HepG2 (cell line): ENCODE measurements around the gene MTCL1.

Source experiments
- FOXK2 ChIP-seq: fragments of 450-650 bp; IDR thresholded peaks from 2 replicates; pipeline ENCODE4 v1.6.1; 2016
- MAFK ChIP-seq, 2 experiments: IDR thresholded peaks in 1 of 2; conservative IDR thresholded peaks in 1 of 2; 2 replicates each; pipeline ENCODE4 v1.6.1; 2011; ENCODE audit warnings: improper control_type of control experiment in 2 of 2, low read length in 2 of 2
- TCF7L2 ChIP-seq: IDR thresholded peaks from 2 replicates; pipeline ENCODE4 v1.6.1; 2011; ENCODE audit warnings: mild to moderate bottlenecking, low read depth, low read length, moderate library complexity
- YEATS2 ChIP-seq: sonication (generic); formaldehyde crosslinking; IDR thresholded peaks from 2 replicates; pipeline ENCODE4 v1.4.0; 2020; ENCODE audit warnings: missing genetic modification reagents, borderline replicate concordance
- TF ChIP-seq, protein P1 (sequence below): sonication (generic); formaldehyde crosslinking; IDR thresholded peaks from 2 replicates; pipeline ENCODE4 v1.5.0; 2020; ENCODE audit warnings: mild to moderate bottlenecking, missing genetic modification reagents, moderate library complexity
- TF ChIP-seq, protein P2 (sequence below): fragments of 450-650 bp; IDR thresholded peaks from 2 replicates; pipeline ENCODE4 v1.6.1; 2017
- TF ChIP-seq, protein P3 (sequence below): IDR thresholded peaks from 2 replicates; pipeline ENCODE4 v1.6.1; 2012; ENCODE audit warnings: inconsistent platforms

DNA sequence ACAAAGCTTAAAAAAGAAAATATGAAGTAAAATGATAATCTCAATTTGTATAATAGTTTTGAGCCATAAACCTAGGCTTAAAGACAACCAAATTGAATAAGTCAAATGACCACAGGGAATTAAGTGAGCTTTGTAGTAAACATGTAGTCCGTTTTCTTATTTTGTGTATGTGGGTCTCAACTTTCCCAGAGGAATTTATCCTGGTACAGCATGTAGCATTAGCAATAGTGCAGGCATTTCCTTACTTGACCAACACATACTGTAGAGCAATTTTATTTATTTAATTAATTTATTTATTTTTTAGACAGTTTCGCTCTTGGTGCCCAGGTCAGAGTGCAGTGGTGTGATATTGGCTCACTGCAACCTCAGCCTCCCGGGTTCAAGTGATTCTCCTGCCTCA, 37.5 kb upstream of the MTCL1 start:
- TF ChIP-seq, protein P1, sequence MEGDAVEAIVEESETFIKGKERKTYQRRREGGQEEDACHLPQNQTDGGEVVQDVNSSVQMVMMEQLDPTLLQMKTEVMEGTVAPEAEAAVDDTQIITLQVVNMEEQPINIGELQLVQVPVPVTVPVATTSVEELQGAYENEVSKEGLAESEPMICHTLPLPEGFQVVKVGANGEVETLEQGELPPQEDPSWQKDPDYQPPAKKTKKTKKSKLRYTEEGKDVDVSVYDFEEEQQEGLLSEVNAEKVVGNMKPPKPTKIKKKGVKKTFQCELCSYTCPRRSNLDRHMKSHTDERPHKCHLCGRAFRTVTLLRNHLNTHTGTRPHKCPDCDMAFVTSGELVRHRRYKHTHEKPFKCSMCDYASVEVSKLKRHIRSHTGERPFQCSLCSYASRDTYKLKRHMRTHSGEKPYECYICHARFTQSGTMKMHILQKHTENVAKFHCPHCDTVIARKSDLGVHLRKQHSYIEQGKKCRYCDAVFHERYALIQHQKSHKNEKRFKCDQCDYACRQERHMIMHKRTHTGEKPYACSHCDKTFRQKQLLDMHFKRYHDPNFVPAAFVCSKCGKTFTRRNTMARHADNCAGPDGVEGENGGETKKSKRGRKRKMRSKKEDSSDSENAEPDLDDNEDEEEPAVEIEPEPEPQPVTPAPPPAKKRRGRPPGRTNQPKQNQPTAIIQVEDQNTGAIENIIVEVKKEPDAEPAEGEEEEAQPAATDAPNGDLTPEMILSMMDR (CRISPR knock-in tag), result no peak
- TF ChIP-seq YEATS2 (no peak), MAFK (conservative IDR thresholded peaks at IDR 0.05 in 1 of 2, IDR thresholded peaks at IDR 0.05 in 1 of 2; ENCODE audit: low read length in 2 of 2) (no peak), FOXK2 (no peak), TCF7L2 (no peak)
- TF ChIP-seq, protein P2, sequence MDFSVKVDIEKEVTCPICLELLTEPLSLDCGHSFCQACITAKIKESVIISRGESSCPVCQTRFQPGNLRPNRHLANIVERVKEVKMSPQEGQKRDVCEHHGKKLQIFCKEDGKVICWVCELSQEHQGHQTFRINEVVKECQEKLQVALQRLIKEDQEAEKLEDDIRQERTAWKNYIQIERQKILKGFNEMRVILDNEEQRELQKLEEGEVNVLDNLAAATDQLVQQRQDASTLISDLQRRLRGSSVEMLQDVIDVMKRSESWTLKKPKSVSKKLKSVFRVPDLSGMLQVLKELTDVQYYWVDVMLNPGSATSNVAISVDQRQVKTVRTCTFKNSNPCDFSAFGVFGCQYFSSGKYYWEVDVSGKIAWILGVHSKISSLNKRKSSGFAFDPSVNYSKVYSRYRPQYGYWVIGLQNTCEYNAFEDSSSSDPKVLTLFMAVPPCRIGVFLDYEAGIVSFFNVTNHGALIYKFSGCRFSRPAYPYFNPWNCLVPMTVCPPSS, result no peak
- TF ChIP-seq, protein P3, sequence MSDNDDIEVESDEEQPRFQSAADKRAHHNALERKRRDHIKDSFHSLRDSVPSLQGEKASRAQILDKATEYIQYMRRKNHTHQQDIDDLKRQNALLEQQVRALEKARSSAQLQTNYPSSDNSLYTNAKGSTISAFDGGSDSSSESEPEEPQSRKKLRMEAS, result no peak
